HepG2 (cell line): ENCODE measurements around the gene SMARCA4. TPM values are rescaled to one million over a fixed set of nuclear protein-coding genes. Genes with fewer than 3 reads are reported as not detected.

Source experiments
- ATF6 ChIP-seq: sonication (generic); formaldehyde crosslinking; conservative IDR thresholded peaks from 2 replicates; pipeline ENCODE4 v1.4.0; 2020; ENCODE audit warnings: missing genetic modification reagents
- ZFP36L2 ChIP-seq: sonication (generic); formaldehyde crosslinking; IDR thresholded peaks from 2 replicates; pipeline ENCODE4 v1.4.0; 2020; ENCODE audit warnings: missing genetic modification reagents
- ZNF331 ChIP-seq: sonication (generic); formaldehyde crosslinking; IDR thresholded peaks from 2 replicates; pipeline ENCODE4 v1.4.0; 2020; ENCODE audit warnings: missing genetic modification reagents
- ZNF576 ChIP-seq: sonication (generic); formaldehyde crosslinking; IDR thresholded peaks from 2 replicates; pipeline ENCODE4 v1.4.0; 2020; ENCODE audit warnings: mild to moderate bottlenecking, missing genetic modification reagents
- ZNF605 ChIP-seq: sonication (generic); formaldehyde crosslinking; IDR thresholded peaks from 2 replicates; pipeline ENCODE4 v1.8.0; 2022; ENCODE audit warnings: mild to moderate bottlenecking, missing genetic modification reagents
- polyA plus RNA-seq, 8 experiments: library from polyadenylated mRNA; depleted of rRNA in 3 of 8; stranded (reverse) in 7 of 8; unstranded in 1 of 8; fragments of >200 nt; fragmentation: Illumina TruSeq in 4 of 8; extraction: Trizol in 4 of 8; gene quantifications; 2 replicates each; pipeline versions ENCODE4 v1.2.1 to v1.2.3, GENCODE V29; 2011 to 2016; ENCODE audit warnings: low read depth in 4 of 8, missing spikeins in 1 of 8, mixed read lengths in 1 of 8; ENCODE audit not compliant: insufficient read depth in 1 of 8
- total RNA-seq, 5 experiments: library from RNA; depleted of rRNA; stranded (reverse); fragments of >200 nt; fragmentation: Illumina TruSeq; extraction: Trizol; gene quantifications; 2 replicates each; pipeline ENCODE4 v1.2.3, GENCODE V29; 2016; ENCODE audit warnings: low read depth in 1 of 5
- TF ChIP-seq, protein P1 (sequence below): sonication (generic); formaldehyde crosslinking; IDR thresholded peaks from 2 replicates; pipeline ENCODE4 v1.5.1; 2020; ENCODE audit warnings: mild to moderate bottlenecking, missing genetic modification reagents, moderate library complexity

The SMARCA4 gene
- total and polyA plus RNA-seq, 2 of the 13 experiments (the other 11 are each of a cell fraction or from before 2014, with no cell fraction given) = 25.4 to 45.9 TPM

- TF ChIP-seq, protein P1, sequence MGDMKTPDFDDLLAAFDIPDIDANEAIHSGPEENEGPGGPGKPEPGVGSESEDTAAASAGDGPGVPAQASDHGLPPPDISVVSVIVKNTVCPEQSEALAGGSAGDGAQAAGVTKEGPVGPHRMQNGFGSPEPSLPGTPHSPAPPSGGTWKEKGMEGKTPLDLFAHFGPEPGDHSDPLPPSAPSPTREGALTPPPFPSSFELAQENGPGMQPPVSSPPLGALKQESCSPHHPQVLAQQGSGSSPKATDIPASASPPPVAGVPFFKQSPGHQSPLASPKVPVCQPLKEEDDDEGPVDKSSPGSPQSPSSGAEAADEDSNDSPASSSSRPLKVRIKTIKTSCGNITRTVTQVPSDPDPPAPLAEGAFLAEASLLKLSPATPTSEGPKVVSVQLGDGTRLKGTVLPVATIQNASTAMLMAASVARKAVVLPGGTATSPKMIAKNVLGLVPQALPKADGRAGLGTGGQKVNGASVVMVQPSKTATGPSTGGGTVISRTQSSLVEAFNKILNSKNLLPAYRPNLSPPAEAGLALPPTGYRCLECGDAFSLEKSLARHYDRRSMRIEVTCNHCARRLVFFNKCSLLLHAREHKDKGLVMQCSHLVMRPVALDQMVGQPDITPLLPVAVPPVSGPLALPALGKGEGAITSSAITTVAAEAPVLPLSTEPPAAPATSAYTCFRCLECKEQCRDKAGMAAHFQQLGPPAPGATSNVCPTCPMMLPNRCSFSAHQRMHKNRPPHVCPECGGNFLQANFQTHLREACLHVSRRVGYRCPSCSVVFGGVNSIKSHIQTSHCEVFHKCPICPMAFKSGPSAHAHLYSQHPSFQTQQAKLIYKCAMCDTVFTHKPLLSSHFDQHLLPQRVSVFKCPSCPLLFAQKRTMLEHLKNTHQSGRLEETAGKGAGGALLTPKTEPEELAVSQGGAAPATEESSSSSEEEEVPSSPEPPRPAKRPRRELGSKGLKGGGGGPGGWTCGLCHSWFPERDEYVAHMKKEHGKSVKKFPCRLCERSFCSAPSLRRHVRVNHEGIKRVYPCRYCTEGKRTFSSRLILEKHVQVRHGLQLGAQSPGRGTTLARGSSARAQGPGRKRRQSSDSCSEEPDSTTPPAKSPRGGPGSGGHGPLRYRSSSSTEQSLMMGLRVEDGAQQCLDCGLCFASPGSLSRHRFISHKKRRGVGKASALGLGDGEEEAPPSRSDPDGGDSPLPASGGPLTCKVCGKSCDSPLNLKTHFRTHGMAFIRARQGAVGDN (CRISPR knock-in tag) = no peak
- no peak for TF ChIP-seq ATF6 (CRISPR knock-in tag)
- TF ChIP-seq ZNF605 (CRISPR knock-in tag) = no peak
- no peak for TF ChIP-seq ZNF331 (CRISPR knock-in tag)
- TF ChIP-seq ZNF576 (CRISPR knock-in tag) = no peak
- no peak for TF ChIP-seq ZFP36L2 (CRISPR knock-in tag)
Measured at GRCh38 chr19:11020982-11021759, 60.3 kb downstream of the SMARCA4 start (continued).
